ENCODE data around the gene MBOAT1. TPM values are rescaled to one million over a fixed set of nuclear protein-coding genes. Genes with fewer than 3 reads are reported as not detected.

Gene MBOAT1
- total RNA-seq, 2 experiments from 2014 or later: 4.5 to 5.1 TPM

- Mint-ChIP-seq H3K27me3 (peaks cover 4% of the 10 kb centered on the region), H3K4me3 (no peak overlapping the region), H3K36me3 (no peaks in the 10 kb centered on the region), H3K27ac (no peak overlapping the region), H3K9me3 (no peaks in the 10 kb centered on the region), H3K4me1 (peaks cover 4% of the 10 kb centered on the region)
- peak; percentile 63 for DNase-seq
Measured at GRCh38 chr6:20126789-20127653, 85.2 kb downstream of the MBOAT1 start.

GRCh38 chr6:20126102-20126752 is 86.0 kb downstream of the MBOAT1 start:
- no peak overlapping the region for H3K4me3 Mint-ChIP-seq
- DNase-seq: no peak
- H3K36me3 Mint-ChIP-seq: no peaks in the 10 kb centered on the region
- H3K4me1 Mint-ChIP-seq: peaks cover 4% of the 10 kb centered on the region
- peaks cover 4% of the 10 kb centered on the region for H3K27me3 Mint-ChIP-seq
- no peak overlapping the region for H3K27ac Mint-ChIP-seq
- H3K9me3 Mint-ChIP-seq: no peaks in the 10 kb centered on the region

- Mint-ChIP-seq H3K9me3 (no peaks in the 10 kb centered on the region), H3K4me1 (peaks cover 4% of the 10 kb centered on the region), H3K36me3 (no peaks in the 10 kb centered on the region), H3K27ac (no peak overlapping the region), H3K4me3 (no peak overlapping the region), H3K27me3 (peaks cover 4% of the 10 kb centered on the region)
- no peak for DNase-seq
Measured at GRCh38 chr6:20124545-20124944, 87.7 kb downstream of the MBOAT1 start.

GRCh38 chr6:20119485-20119884 is 92.8 kb downstream of the MBOAT1 start:
- no peak for DNase-seq
- Mint-ChIP-seq H3K27ac (no peak overlapping the region), H3K4me3 (no peak overlapping the region), H3K9me3 (no peaks in the 10 kb centered on the region), H3K27me3 (no peaks in the 10 kb centered on the region), H3K4me1 (peaks cover 5% of the 10 kb centered on the region), H3K36me3 (no peaks in the 10 kb centered on the region)

- Mint-ChIP-seq H3K4me3 (no peak overlapping the region), H3K4me1 (peaks cover 5% of the 10 kb centered on the region), H3K27me3 (no peaks in the 10 kb centered on the region), H3K9me3 (no peaks in the 10 kb centered on the region), H3K27ac (no peak overlapping the region), H3K36me3 (no peaks in the 10 kb centered on the region)
- no peak for DNase-seq
Measured at GRCh38 chr6:20118892-20119291, 93.4 kb downstream of the MBOAT1 start.

- H3K27ac Mint-ChIP-seq: no peak overlapping the region
- no peak overlapping the region for H3K4me3 Mint-ChIP-seq
- H3K9me3 Mint-ChIP-seq: no peaks in the 10 kb centered on the region
- no peak for DNase-seq
- peaks cover 5% of the 10 kb centered on the region for H3K4me1 Mint-ChIP-seq
- H3K36me3 Mint-ChIP-seq: no peaks in the 10 kb centered on the region
- H3K27me3 Mint-ChIP-seq: no peaks in the 10 kb centered on the region
Measured at GRCh38 chr6:20117474-20117873, 94.8 kb downstream of the MBOAT1 start.

- DNase-seq: no peak
- Mint-ChIP-seq H3K9me3 (no peaks in the 10 kb centered on the region), H3K4me1 (peaks cover 5% of the 10 kb centered on the region), H3K27ac (no peak overlapping the region), H3K27me3 (no peaks in the 10 kb centered on the region), H3K4me3 (no peak overlapping the region), H3K36me3 (no peaks in the 10 kb centered on the region)
Measured at GRCh38 chr6:20116792-20117191, 95.5 kb downstream of the MBOAT1 start.

GRCh38 chr6:20115246-20115980 is 96.9 kb downstream of the MBOAT1 start:
- H3K27me3 Mint-ChIP-seq: no peaks in the 10 kb centered on the region
- peaks cover 5% of the 10 kb centered on the region for H3K4me1 Mint-ChIP-seq
- H3K27ac Mint-ChIP-seq: no peak overlapping the region
- no peaks in the 10 kb centered on the region for H3K9me3 Mint-ChIP-seq
- no peak overlapping the region for H3K4me3 Mint-ChIP-seq
- H3K36me3 Mint-ChIP-seq: no peaks in the 10 kb centered on the region
- DNase-seq: no peak

- Mint-ChIP-seq H3K36me3 (no peaks in the 10 kb centered on the region), H3K27ac (no peak overlapping the region), H3K4me1 (peaks cover 5% of the 10 kb centered on the region), H3K27me3 (no peaks in the 10 kb centered on the region), H3K9me3 (no peaks in the 10 kb centered on the region), H3K4me3 (no peak overlapping the region)
- DNase-seq: no peak
Measured at GRCh38 chr6:20113649-20114224, 98.5 kb downstream of the MBOAT1 start.

- no peaks in the 10 kb centered on the region for H3K9me3 Mint-ChIP-seq
- DNase-seq: no peak
- no peaks in the 10 kb centered on the region for H3K36me3 Mint-ChIP-seq
- H3K27ac Mint-ChIP-seq: no peak overlapping the region
- H3K4me3 Mint-ChIP-seq: no peak overlapping the region
- no peaks in the 10 kb centered on the region for H3K27me3 Mint-ChIP-seq
- H3K4me1 Mint-ChIP-seq: peaks cover 5% of the 10 kb centered on the region
Measured at GRCh38 chr6:20112841-20113240, 99.4 kb downstream of the MBOAT1 start.

GRCh38 chr6:20112241-20112640 is 100.0 kb downstream of the MBOAT1 start:
- H3K27me3 Mint-ChIP-seq: no peaks in the 10 kb centered on the region

GRCh38 chr6:20110478-20110877 is 101.8 kb downstream of the MBOAT1 start:
- Mint-ChIP-seq H3K27ac (no peak overlapping the region), H3K27me3 (no peaks in the 10 kb centered on the region), H3K4me1 (no peaks in the 10 kb centered on the region), H3K36me3 (no peaks in the 10 kb centered on the region), H3K4me3 (no peak overlapping the region), H3K9me3 (no peaks in the 10 kb centered on the region)
- DNase-seq: no peak

More at GRCh38 chr6:20112241-20112640, 100.0 kb downstream of the MBOAT1 start:
- Mint-ChIP-seq H3K4me1 (peaks cover under 1% of the 10 kb centered on the region), H3K36me3 (no peaks in the 10 kb centered on the region), H3K27ac (no peak overlapping the region), H3K4me3 (no peak overlapping the region), H3K9me3 (no peaks in the 10 kb centered on the region)
- no peak for DNase-seq

GRCh38 chr6:20109526-20109925 is 102.7 kb downstream of the MBOAT1 start:
- H3K36me3 Mint-ChIP-seq: no peaks in the 10 kb centered on the region
- no peak overlapping the region for H3K4me3 Mint-ChIP-seq
- H3K27me3 Mint-ChIP-seq: no peaks in the 10 kb centered on the region
- H3K9me3 Mint-ChIP-seq: no peaks in the 10 kb centered on the region
- H3K4me1 Mint-ChIP-seq: no peaks in the 10 kb centered on the region
- no peak overlapping the region for H3K27ac Mint-ChIP-seq
- no peak for DNase-seq

GRCh38 chr6:20105838-20106237 is 106.4 kb downstream of the MBOAT1 start:
- no peaks in the 10 kb centered on the region for H3K27me3 Mint-ChIP-seq
- no peaks in the 10 kb centered on the region for H3K9me3 Mint-ChIP-seq
- no peaks in the 10 kb centered on the region for H3K36me3 Mint-ChIP-seq
- H3K4me3 Mint-ChIP-seq: no peak overlapping the region
- no peak for DNase-seq
- H3K4me1 Mint-ChIP-seq: no peaks in the 10 kb centered on the region
- H3K27ac Mint-ChIP-seq: no peak overlapping the region

- Mint-ChIP-seq H3K36me3 (no peaks in the 10 kb centered on the region), H3K27ac (no peak overlapping the region), H3K4me1 (no peaks in the 10 kb centered on the region), H3K9me3 (no peaks in the 10 kb centered on the region), H3K27me3 (no peaks in the 10 kb centered on the region), H3K4me3 (no peak overlapping the region)
- no peak for DNase-seq
Measured at GRCh38 chr6:20104696-20105095, 107.6 kb downstream of the MBOAT1 start.

Data from activated naive CD8-positive, alpha-beta T cell treated with anti-CD3 and anti-CD28 coated beads for 36 hours (primary cell).